Spleen (tissue), 11 donors: ENCODE data around the gene TRIM47. TPM values are rescaled to one million over a fixed set of nuclear protein-coding genes. Genes with fewer than 3 reads are reported as not detected.
A peak's percentile ranks its signal among the peaks of the same experiment; 100 is the strongest.

Experiments used
- DNase-seq: peaks from one replicate; pipeline ENCODE4 v3.0.0-alpha.2; 2020
- H3K27ac ChIP-seq, 8 donors: fragments of 200-600 bp; sonication (generic) in 7 of 8; 1 replicate in 4 of 8; 2 replicates in 4 of 8; pipeline versions ENCODE4 v1.5.0 to v1.8.0; 2016 to 2021; ENCODE audit warnings: inconsistent platforms in 4 of 8, mild to moderate bottlenecking in 4 of 8, moderate library complexity in 1 of 8
- H3K27me3 ChIP-seq, 7 donors: fragments of 200-600 bp; sonication (generic) in 6 of 7; replicated peaks in 1 of 7; 1 replicate in 4 of 7; 2 replicates in 3 of 7; pipeline versions ENCODE4 v1.5.0 to v1.8.0; 2016 to 2021; ENCODE audit warnings: inconsistent platforms in 3 of 7, mild to moderate bottlenecking in 1 of 7
- H3K36me3 ChIP-seq, 6 donors: fragments of 200-600 bp; sonication (generic) in 5 of 6; 1 replicate in 4 of 6; 2 replicates in 2 of 6; pipeline versions ENCODE4 v1.5.0 to v1.8.0; 2016 to 2021; ENCODE audit warnings: inconsistent platforms in 2 of 6
- H3K4me1 ChIP-seq, 6 donors: fragments of 200-600 bp; sonication (generic) in 5 of 6; 1 replicate in 3 of 6; 2 replicates in 3 of 6; pipeline versions ENCODE4 v1.5.0 to v1.8.0; 2016 to 2021; ENCODE audit warnings: inconsistent platforms in 3 of 6
- H3K4me3 ChIP-seq, 8 donors: fragments of 200-600 bp; sonication (generic) in 7 of 8; 1 replicate in 4 of 8; 2 replicates in 4 of 8; pipeline versions ENCODE4 v1.5.0 to v1.8.0; 2016 to 2021; ENCODE audit warnings: inconsistent platforms in 4 of 8, mild to moderate bottlenecking in 4 of 8, moderate library complexity in 2 of 8
- H3K9me3 ChIP-seq, 8 donors: fragments of 200-600 bp; sonication (generic) in 7 of 8; 1 replicate in 4 of 8; 2 replicates in 4 of 8; pipeline versions ENCODE4 v1.5.0 to v1.8.0; 2016 to 2021; ENCODE audit warnings: inconsistent platforms in 4 of 8
- POLR2A ChIP-seq, 3 donors: fragments of 450-650 bp; IDR thresholded peaks; one replicate each; pipeline ENCODE4 v1.5.1; 2017; ENCODE audit warnings: antibody characterized with exemption in 3 of 3, mild to moderate bottlenecking in 1 of 3
- POLR2AphosphoS5 ChIP-seq, 3 donors: sonication (generic); formaldehyde crosslinking; IDR thresholded peaks; one replicate each; pipeline ENCODE4 v1.5.1; 2017; ENCODE audit warnings: antibody characterized with exemption in 3 of 3
- WGBS, 5 donors: extraction: QIAGEN DNeasy Blood & Tissue Kit in 3 of 5; methylation state at CpG; one replicate each; pipeline versions ENCODE4 v1.1.5 to v1.1.7; 2013 to 2018; 5-methylcytosine and 5-hydroxymethylcytosine counted together
- intact Hi-C: fragments of 100-400 bp; cut with DNase I; formaldehyde crosslinking; loops from one replicate; pipeline ENCODE4 v1.15.0; 2023; ENCODE audit warnings: low total_unique reads
- polyA plus RNA-seq, 3 donors: library from polyadenylated mRNA; stranded (reverse); fragments of 200-250 nt; gene quantifications; one replicate each; pipeline ENCODE4 v1.2.1, GENCODE V29; 2013
- total RNA-seq, 7 donors: library from RNA; depleted of rRNA in 3 of 7; stranded (reverse); fragments of >200 nt in 3 of 7; fragmentation: NEBNext Ultra II Directional in 4 of 7; extraction: Animal tissue kit (Norgen Biotek cat#: 25700) in 4 of 7; gene quantifications; one replicate each; pipeline versions ENCODE4 v1.1.0 to v1.2.1, GENCODE V29; 2016 to 2021
- TF ChIP-seq, protein P1 (sequence below), 11 experiments: fragments of 200-600 bp in 7 of 11; fragments of 450-650 bp in 4 of 11; sonication (generic) in 4 of 11; IDR thresholded peaks in 8 of 11; conservative IDR thresholded peaks in 3 of 11; 1 replicate in 7 of 11; 2 replicates in 4 of 11; pipeline versions ENCODE4 v1.4.0 to v1.8.0; 2016 to 2021; ENCODE audit warnings: antibody characterized with exemption in 11 of 11, inconsistent platforms in 4 of 11, mild to moderate bottlenecking in 1 of 11
- donor health status: healthy with polysubstance abuse.
- donor health status: DM: no; HTN: no; CAD: no; lungs with moderate emphysema.
- donor health status: DM: no; HTN: no; CAD: no.
- donor health status: Bipolar disorder and iron deficiency.
- donor health status: healthy.
- donor health status: DM: no; HTN: no; CAD: no.
- donor health status: DM: yes; HTN: yes; CAD: no.

Gene TRIM47
- total and polyA plus RNA-seq, 10 donors = 28.1 to 73.8 (median 38.3) TPM

DNA sequence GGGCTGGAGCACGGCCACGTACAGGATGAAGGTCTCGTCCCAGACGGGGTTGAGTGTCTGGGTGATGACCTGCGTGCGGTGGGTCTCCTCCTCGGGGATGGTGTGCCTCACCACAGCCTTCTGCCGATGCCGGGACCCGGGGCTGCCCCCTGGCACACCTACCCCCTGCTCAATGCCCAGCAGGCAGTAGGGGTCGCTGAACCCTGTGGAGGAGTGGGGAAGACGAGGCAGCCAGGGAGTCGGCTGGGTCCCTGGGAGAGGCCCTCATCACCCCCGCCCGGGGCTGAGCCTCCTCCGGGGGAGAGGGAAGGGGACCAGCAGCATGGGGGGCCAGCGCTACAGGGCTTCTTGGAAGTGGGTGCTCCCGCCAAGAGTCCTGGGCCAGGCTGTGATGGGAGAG lies 36.0 kb downstream of the TRIM47 start:
- Histone ChIP-seq H3K4me1 (peaks cover 39 to 100% (median 74%) of the 10 kb centered on the region in 6 donors), H3K4me3 (peak overlapping the region in 4 of 8 donors; percentile 54 to 80 (median 60)), H3K36me3 (peaks cover 2 to 76% (median 51%) of the 10 kb centered on the region in 6 donors), H3K9me3 (no peaks in the 10 kb centered on the region), H3K27me3 (no peaks in the 10 kb centered on the region), H3K27ac (peak overlapping the region in 6 of 8 donors; percentile 92 to 98 (median 96))
- DNase-seq = peak; percentile 78
- intact Hi-C loops = no loop called here
- TF ChIP-seq POLR2AphosphoS5 (IDR thresholded peaks at IDR 0.05) (no peak), POLR2A (IDR thresholded peaks at IDR 0.05) (no peak)
- TF ChIP-seq, protein P1, sequence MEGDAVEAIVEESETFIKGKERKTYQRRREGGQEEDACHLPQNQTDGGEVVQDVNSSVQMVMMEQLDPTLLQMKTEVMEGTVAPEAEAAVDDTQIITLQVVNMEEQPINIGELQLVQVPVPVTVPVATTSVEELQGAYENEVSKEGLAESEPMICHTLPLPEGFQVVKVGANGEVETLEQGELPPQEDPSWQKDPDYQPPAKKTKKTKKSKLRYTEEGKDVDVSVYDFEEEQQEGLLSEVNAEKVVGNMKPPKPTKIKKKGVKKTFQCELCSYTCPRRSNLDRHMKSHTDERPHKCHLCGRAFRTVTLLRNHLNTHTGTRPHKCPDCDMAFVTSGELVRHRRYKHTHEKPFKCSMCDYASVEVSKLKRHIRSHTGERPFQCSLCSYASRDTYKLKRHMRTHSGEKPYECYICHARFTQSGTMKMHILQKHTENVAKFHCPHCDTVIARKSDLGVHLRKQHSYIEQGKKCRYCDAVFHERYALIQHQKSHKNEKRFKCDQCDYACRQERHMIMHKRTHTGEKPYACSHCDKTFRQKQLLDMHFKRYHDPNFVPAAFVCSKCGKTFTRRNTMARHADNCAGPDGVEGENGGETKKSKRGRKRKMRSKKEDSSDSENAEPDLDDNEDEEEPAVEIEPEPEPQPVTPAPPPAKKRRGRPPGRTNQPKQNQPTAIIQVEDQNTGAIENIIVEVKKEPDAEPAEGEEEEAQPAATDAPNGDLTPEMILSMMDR (IDR thresholded peaks at IDR 0.05 in 8 of 11, conservative IDR thresholded peaks at IDR 0.05 in 3 of 11) = no peak
- WGBS, 5 donors = 87 to 92% (median 89%) methylated on average over 13 to 18 of the region's 18 CpGs

DNA sequence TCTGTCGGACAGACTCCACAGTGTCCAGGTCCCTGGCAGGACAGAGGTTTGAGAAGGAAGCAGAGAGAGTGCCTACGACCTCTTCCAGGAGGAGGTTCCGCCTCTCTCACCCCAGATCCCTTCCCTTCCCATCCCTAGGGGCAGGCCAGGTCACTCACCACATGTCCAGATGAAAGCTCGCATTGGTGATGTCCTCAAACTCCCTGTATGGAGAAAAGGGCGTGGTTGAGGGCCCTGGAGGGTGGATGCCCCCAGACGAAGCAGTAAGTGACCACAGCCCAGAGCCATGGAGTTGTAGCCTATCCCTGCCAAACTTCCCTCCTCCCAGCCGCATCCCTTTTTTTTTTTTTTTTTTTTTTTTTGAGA lies 37.6 kb downstream of the TRIM47 start:
- Histone ChIP-seq H3K4me3 (no peak overlapping the region), H3K36me3 (peaks cover 0 to 76% (median 47%) of the 10 kb centered on the region in 6 donors), H3K27ac (peak overlapping the region in 3 of 8 donors; percentile 10 to 56 (median 24)), H3K27me3 (no peaks in the 10 kb centered on the region), H3K9me3 (no peaks in the 10 kb centered on the region), H3K4me1 (peaks cover 25 to 100% (median 68%) of the 10 kb centered on the region in 6 donors)
- DNase-seq = no peak
- intact Hi-C loops = no loop called here
- WGBS, 5 donors = 67 to 82% (median 74%) methylated on average over 6 to 7 of the region's 7 CpGs
- TF ChIP-seq, protein P1 (IDR thresholded peaks at IDR 0.05 in 8 of 11, conservative IDR thresholded peaks at IDR 0.05 in 3 of 11) = no peak
- TF ChIP-seq POLR2A (IDR thresholded peaks at IDR 0.05) = no peak

DNA sequence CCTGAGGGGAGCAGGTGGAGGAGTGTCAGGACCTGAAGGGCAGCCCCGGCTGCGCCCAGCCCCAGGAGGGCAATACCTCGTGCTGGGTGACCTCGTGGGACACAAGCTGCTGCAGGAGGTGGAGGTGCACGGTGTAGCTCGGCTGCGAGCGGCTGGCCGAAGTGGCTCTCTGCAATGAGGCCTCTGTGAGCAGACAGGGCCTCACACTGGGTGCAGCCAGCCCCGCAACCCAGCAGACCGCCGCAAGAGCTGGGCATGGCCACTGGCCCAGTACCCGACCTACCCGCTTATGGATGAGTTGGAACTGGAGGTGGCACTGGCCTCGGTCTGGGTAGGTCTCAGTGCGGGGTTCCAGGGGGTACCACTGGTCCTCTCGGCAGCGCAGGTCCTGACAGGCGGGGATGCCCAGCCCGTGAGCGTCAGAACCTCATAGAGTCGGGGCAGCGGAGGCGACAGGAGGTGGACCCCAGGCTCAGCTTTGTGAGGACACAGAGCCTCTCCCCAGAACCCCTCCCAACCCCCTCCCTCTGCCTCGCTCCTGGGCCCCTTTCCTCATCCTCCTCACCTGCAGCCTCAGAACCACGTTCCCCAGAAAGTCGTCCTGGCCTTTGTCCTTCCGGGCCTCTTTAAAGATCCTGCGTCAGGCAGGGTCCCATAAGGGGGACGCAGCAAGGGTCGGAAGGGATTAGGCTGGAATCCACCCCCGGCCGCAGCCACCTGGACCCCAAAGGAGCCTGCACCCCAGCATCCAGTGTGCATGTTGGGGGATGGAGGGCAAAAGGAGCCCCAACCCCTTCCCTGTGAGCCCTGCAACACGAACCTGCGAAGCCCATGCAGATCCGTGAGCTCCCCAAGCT lies 38.2 kb downstream of the TRIM47 start:
- peak; percentile 76 for DNase-seq
- H3K36me3 ChIP-seq = peaks cover 0 to 78% (median 53%) of the 10 kb centered on the region in 6 donors
- no peaks in the 10 kb centered on the region for H3K9me3 ChIP-seq
- peak in 1 of 3 donors; percentile 31 for TF ChIP-seq POLR2AphosphoS5 (IDR thresholded peaks at IDR 0.05)
- TF ChIP-seq POLR2A (IDR thresholded peaks at IDR 0.05) = no peak
- TF ChIP-seq, protein P1 (IDR thresholded peaks at IDR 0.05 in 8 of 11, conservative IDR thresholded peaks at IDR 0.05 in 3 of 11) = no peak
- intact Hi-C loops = no loop called here
- WGBS, 5 donors = 91 to 97% (median 93%) methylated on average over 20 to 36 of the region's 36 CpGs
- H3K4me1 ChIP-seq = peaks cover 19 to 100% (median 65%) of the 10 kb centered on the region in 6 donors
- H3K4me3 ChIP-seq = no peak overlapping the region
- H3K27ac ChIP-seq = peak overlapping the region in 3 of 8 donors; percentile 10 to 56 (median 24)
- no peaks in the 10 kb centered on the region for H3K27me3 ChIP-seq

DNA sequence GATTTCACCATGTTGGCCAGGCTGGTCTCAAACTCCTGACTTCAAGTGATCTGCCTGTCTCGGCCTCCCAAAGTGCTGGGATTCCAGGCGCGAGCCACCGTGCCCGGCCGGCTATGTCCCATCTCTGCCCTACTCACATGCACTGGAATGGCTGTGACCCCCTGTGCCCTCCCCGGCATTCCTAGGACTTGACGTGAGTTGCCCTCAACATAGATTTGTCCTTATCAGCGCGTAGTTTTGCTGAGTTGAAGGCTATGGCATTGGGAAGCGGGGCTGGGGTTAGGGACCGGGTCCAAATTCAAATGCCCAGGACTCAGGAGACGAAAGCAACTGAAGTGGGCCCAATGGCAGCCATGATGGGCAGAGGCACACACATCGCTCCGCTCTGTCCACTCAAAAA lies 40.0 kb downstream of the TRIM47 start:
- Histone ChIP-seq H3K36me3 (peaks cover 0 to 96% (median 70%) of the 10 kb centered on the region in 6 donors), H3K27me3 (no peaks in the 10 kb centered on the region)
- WGBS, 5 donors = 70 to 89% (median 82%) methylated on average over 15 of the region's 15 CpGs

More for the DNA sequence above, 40.0 kb downstream of the TRIM47 start:
- Histone ChIP-seq H3K9me3 (no peaks in the 10 kb centered on the region), H3K4me1 (peaks cover 18 to 100% (median 62%) of the 10 kb centered on the region in 6 donors), H3K4me3 (no peak overlapping the region), H3K27ac (peak overlapping the region in 5 of 8 donors; percentile 33 to 91 (median 44))
- DNase-seq = peak; percentile 80
- peak; percentile 47 to 53 (median 51) for TF ChIP-seq POLR2AphosphoS5 (IDR thresholded peaks at IDR 0.05)
- TF ChIP-seq, protein P1 (IDR thresholded peaks at IDR 0.05 in 8 of 11, conservative IDR thresholded peaks at IDR 0.05 in 3 of 11) = no peak
- intact Hi-C loops = no loop called here
